ENCODE data around the gene PPP1R15A. TPM values are rescaled to one million over a fixed set of nuclear protein-coding genes. Genes with fewer than 3 reads are reported as not detected.
"Not testable (repeated sequence)": the region's sequence is repeated elsewhere in the genome, so short reads cannot be mapped to it uniquely, and the experiment has no call there.

PPP1R15A gene
- total RNA-seq, 6 experiments from 2014 or later, result 4.5 to 25.6 (median 12.2) TPM

- Histone ChIP-seq H3K4me3 (no peak overlapping the region), H3K36me3 (no peaks in the 10 kb centered on the region), H3K27me3 (no peaks in the 10 kb centered on the region), H3K4me1 (no peaks in the 10 kb centered on the region), H3K9me3 (no peaks in the 10 kb centered on the region), H3K27ac (no peak overlapping the region)
- DNase-seq, result no peak
- ATAC-seq, result peak; percentile 54 to 75 (median 69)
- TF ChIP-seq, protein P1, sequence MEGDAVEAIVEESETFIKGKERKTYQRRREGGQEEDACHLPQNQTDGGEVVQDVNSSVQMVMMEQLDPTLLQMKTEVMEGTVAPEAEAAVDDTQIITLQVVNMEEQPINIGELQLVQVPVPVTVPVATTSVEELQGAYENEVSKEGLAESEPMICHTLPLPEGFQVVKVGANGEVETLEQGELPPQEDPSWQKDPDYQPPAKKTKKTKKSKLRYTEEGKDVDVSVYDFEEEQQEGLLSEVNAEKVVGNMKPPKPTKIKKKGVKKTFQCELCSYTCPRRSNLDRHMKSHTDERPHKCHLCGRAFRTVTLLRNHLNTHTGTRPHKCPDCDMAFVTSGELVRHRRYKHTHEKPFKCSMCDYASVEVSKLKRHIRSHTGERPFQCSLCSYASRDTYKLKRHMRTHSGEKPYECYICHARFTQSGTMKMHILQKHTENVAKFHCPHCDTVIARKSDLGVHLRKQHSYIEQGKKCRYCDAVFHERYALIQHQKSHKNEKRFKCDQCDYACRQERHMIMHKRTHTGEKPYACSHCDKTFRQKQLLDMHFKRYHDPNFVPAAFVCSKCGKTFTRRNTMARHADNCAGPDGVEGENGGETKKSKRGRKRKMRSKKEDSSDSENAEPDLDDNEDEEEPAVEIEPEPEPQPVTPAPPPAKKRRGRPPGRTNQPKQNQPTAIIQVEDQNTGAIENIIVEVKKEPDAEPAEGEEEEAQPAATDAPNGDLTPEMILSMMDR (IDR thresholded peaks at IDR 0.05), result no peak
- no peak for TF ChIP-seq POLR2A (IDR thresholded peaks at IDR 0.05)
- intact Hi-C loops (cut with DNase I), result no loop called here
- 87% methylated on average over 21 of the region's 30 CpGs for WGBS (ENCODE audit: insufficient coverage, low coverage, low lambda C conversion rate, missing lambda C conversion rate)
These were observed 9.8 kb downstream of the PPP1R15A start for GRCh38 chr19:48881741-48882657.

DNA sequence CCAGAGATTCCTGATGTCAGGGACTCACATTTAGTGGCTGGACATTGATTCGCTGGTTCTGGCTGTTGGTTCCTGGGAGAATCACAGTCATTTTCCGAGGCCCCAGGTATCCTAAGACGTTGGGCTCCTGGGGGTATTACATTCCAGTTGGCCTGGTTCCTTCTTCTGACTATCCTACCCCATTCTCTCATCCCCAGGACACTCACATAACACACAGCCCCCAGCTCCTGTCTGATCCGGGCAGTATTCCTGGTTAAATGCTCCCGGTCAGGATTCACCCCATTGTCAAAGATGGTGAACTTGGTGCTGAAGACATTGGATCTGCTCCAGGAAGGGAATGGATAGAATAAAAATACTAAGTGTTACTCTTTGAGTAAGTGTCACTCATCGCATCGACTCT is 11.5 kb downstream of the PPP1R15A start:
- Histone ChIP-seq H3K4me1 (no peaks in the 10 kb centered on the region), H3K4me3 (no peak overlapping the region), H3K27me3 (no peaks in the 10 kb centered on the region), H3K27ac (no peak overlapping the region), H3K36me3 (no peaks in the 10 kb centered on the region), H3K9me3 (no peaks in the 10 kb centered on the region)
- WGBS (ENCODE audit: insufficient coverage, low coverage, low lambda C conversion rate, missing lambda C conversion rate), result 94% methylated on average over 7 of the region's 7 CpGs
- DNase-seq, result no peak
- no peak for ATAC-seq
- intact Hi-C loops (cut with DNase I), result no loop called here
- TF ChIP-seq, protein P1 (IDR thresholded peaks at IDR 0.05), result no peak
- no peak for TF ChIP-seq POLR2A (IDR thresholded peaks at IDR 0.05)

DNA sequence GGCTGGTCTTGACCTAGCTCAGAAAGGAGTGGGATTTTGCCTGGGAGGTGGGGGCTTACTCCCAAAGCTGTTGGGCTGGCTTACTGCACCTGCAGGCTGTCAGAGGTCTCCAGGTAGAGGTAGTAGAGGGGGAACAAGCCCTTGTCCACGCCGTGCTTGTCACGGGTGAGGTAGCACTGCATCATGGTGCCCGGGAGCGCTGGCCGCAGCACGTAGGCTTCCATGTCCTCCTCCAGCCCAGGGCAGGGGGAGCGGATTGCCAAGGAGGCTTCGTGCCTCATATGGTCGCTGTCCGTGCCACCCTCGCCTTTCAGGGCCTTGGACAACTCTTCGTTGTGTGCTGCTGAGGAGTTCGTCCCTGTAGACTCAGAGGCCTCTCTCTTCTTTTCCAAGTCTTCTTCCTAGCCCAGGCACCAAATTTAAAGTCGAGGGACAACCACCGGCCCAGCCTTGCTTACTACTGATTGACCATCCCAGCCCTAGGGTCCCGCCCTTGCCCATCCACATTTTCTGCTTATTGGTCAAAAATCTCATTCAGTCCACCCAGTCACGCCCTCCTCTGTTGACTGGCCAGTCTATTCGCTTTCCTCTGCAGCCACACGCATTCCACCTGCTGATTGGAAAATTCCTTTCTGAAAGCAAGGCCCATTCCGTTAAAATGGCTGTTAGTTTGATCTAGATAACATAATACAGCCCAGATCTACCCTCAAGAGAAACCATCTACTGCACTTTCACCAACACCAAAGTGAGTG is 15.8 kb downstream of the PPP1R15A start:
- H3K4me1 ChIP-seq, result no peaks in the 10 kb centered on the region
- ATAC-seq, result peak in 1 of 4 donors; percentile 27

GRCh38 chr19:48889496-48889895 is 17.3 kb downstream of the PPP1R15A start:
- WGBS (ENCODE audit: insufficient coverage, low coverage, low lambda C conversion rate, missing lambda C conversion rate), result 25% methylated on average over 3 of the region's 3 CpGs
- ATAC-seq; H3K36me3 ChIP-seq; H3K4me3 ChIP-seq; H3K4me1 ChIP-seq; H3K27me3 ChIP-seq; intact Hi-C loops (cut with DNase I); H3K9me3 ChIP-seq; H3K27ac ChIP-seq; DNase-seq: not testable (repeated sequence)

More for the DNA sequence above, 15.8 kb downstream of the PPP1R15A start:
- no peak for TF ChIP-seq POLR2A (IDR thresholded peaks at IDR 0.05)
- TF ChIP-seq, protein P1 (IDR thresholded peaks at IDR 0.05), result no peak
- Histone ChIP-seq H3K27me3 (no peaks in the 10 kb centered on the region), H3K4me3 (no peak overlapping the region), H3K9me3 (no peaks in the 10 kb centered on the region), H3K27ac (no peak overlapping the region), H3K36me3 (no peaks in the 10 kb centered on the region)
- WGBS (ENCODE audit: insufficient coverage, low coverage, low lambda C conversion rate, missing lambda C conversion rate), result 82% methylated on average over 8 of the region's 21 CpGs
- DNase-seq, result no peak
- intact Hi-C loops (cut with DNase I), result no loop called here

DNA sequence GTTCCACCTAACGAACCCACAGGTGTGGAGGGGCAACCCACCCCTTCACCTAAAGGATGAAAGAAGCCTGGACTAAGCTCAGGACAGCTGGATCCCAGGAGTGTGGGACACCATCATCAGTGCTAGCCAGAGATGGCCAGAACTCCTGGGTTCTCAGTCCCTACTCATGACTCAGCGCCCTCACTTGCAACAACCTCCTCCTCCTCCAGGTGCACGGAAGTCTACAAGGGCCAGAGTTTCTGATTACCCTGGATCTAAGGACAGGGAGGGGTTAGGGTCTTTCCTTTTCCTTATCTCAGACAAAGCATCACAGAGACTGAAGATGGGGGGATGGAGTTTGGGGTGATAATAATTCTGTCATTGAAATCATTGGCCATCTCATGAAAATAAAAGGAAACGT is 18.3 kb downstream of the PPP1R15A start:
- H3K4me1 ChIP-seq, result no peaks in the 10 kb centered on the region
- TF ChIP-seq, protein P1 (IDR thresholded peaks at IDR 0.05), result no peak
- TF ChIP-seq POLR2A (IDR thresholded peaks at IDR 0.05), result no peak
- 62% methylated on average over 4 of the region's 4 CpGs for WGBS (ENCODE audit: insufficient coverage, low coverage, low lambda C conversion rate, missing lambda C conversion rate)
- DNase-seq, result no peak
- intact Hi-C loops (cut with DNase I), result no loop called here
- no peaks in the 10 kb centered on the region for H3K9me3 ChIP-seq
- no peaks in the 10 kb centered on the region for H3K27me3 ChIP-seq
- no peak for ATAC-seq
- no peak overlapping the region for H3K4me3 ChIP-seq
- H3K27ac ChIP-seq, result no peak overlapping the region
- H3K36me3 ChIP-seq, result no peaks in the 10 kb centered on the region

All from right lobe of liver (tissue), 6 donors.